OCI-LY3 (cell line): ENCODE data around the gene PIGX.

ENCODE experiments used
- H2AFZ ChIP-seq: fragments of 200-600, 300-600 bp; shearing (Covaris generic); 2 replicates; pipeline ENCODE4 v1.6.0; 2014; ENCODE audit warnings: antibody characterized with exemption, low read depth, low read length
- H3K27ac ChIP-seq: fragments of 200-600, 300-600 bp; sonication (generic); 2 replicates; pipeline ENCODE4 v1.5.1; 2014; ENCODE audit warnings: mild to moderate bottlenecking, low read length, moderate library complexity, mixed read lengths
- H3K27me3 ChIP-seq: fragments of 200-600, 300-600 bp; sonication (generic); 2 replicates; pipeline ENCODE4 v1.6.1; 2014; ENCODE audit warnings: low read depth, low read length, mixed read lengths
- H3K36me3 ChIP-seq: fragments of 200-600, 300-600 bp; sonication (generic); replicated peaks from 2 replicates; pipeline ENCODE3; 2014; ENCODE audit warnings: low read depth, low read length, mixed read lengths
- H3K4me1 ChIP-seq: fragments of 300-600, 200-600 bp; sonication (generic); 2 replicates; pipeline ENCODE4 v1.6.1; 2014; ENCODE audit warnings: low read length, mixed read lengths
- H3K4me2 ChIP-seq: fragments of 200-600, 300-600 bp; sonication (generic); 2 replicates; pipeline ENCODE4 v1.6.1; 2014; ENCODE audit warnings: low read length, mixed read lengths
- H3K4me3 ChIP-seq: fragments of 300-600, 200-600 bp; sonication (generic); 2 replicates; pipeline ENCODE4 v1.5.1; 2014; ENCODE audit warnings: antibody characterized with exemption, mild to moderate bottlenecking, low read length, moderate library complexity
- H3K79me2 ChIP-seq: fragments of 300-600, 200-600 bp; shearing (Covaris generic); 2 replicates; pipeline ENCODE4 v1.6.1; 2014; ENCODE audit warnings: mild to moderate bottlenecking, low read length, mixed read lengths
- H3K9ac ChIP-seq: fragments of 300-600, 200-600 bp; shearing (Covaris generic); 2 replicates; pipeline ENCODE4 v1.6.0; 2014; ENCODE audit warnings: mild to moderate bottlenecking, low read length, moderate library complexity
- H3K9me3 ChIP-seq: fragments of 200-600, 300-600 bp; shearing (Covaris generic); 2 replicates; pipeline ENCODE4 v1.6.1; 2014; ENCODE audit warnings: low read length, mixed read lengths; ENCODE audit not compliant: insufficient read depth
- H4K20me1 ChIP-seq: fragments of 200-600, 300-600 bp; sonication (generic); 2 replicates; pipeline ENCODE4 v1.6.1; 2016; ENCODE audit warnings: low read length, mixed read lengths; ENCODE audit not compliant: insufficient read depth
- CTCF ChIP-seq: fragments of 200-600, 300-600 bp; sonication (generic); IDR thresholded peaks from 2 replicates; pipeline ENCODE4 v1.5.1; 2014; ENCODE audit warnings: antibody characterized with exemption, low read length, low read depth
- EZH2phosphoT487 ChIP-seq: fragments of 200-600 bp; shearing (Covaris generic); IDR thresholded peaks from 2 replicates; pipeline ENCODE4 v1.6.1; 2018; ENCODE audit warnings: antibody characterized with exemption, mixed run types, low read depth

PIGX gene

GRCh38 chr3:196711838-196712513, at the start of gene PIGX, which contains the start of gene CEP19:
Gene PIGX, plus strand, starts transcription at chr3:196712377.
Gene CEP19, minus strand, starts transcription at chr3:196712250. Its CDS starts 3,593 bp downstream, at chr3:196708657.
- Histone ChIP-seq H3K4me3 (peak within 1 kb of the TSS; percentile 90), H3K4me1 (peaks cover 8% of the 10 kb centered on the region), H4K20me1 (no peaks in the 10 kb centered on the region), H3K9me3 (no peaks in the 10 kb centered on the region), H3K9ac (peak within 1 kb of the TSS; percentile 71), H3K36me3 (no peaks in the 10 kb centered on the region), H3K27me3 (no peaks in the 10 kb centered on the region), H3K27ac (peak within 1 kb of the TSS; percentile 49), H2AFZ (peak within 1 kb of the TSS; percentile 55), H3K79me2 (peaks cover 18% of the 10 kb centered on the region), H3K4me2 (peak within 1 kb of the TSS; percentile 83)
- TF ChIP-seq CTCF (no peak), EZH2phosphoT487 (no peak)

DNA sequence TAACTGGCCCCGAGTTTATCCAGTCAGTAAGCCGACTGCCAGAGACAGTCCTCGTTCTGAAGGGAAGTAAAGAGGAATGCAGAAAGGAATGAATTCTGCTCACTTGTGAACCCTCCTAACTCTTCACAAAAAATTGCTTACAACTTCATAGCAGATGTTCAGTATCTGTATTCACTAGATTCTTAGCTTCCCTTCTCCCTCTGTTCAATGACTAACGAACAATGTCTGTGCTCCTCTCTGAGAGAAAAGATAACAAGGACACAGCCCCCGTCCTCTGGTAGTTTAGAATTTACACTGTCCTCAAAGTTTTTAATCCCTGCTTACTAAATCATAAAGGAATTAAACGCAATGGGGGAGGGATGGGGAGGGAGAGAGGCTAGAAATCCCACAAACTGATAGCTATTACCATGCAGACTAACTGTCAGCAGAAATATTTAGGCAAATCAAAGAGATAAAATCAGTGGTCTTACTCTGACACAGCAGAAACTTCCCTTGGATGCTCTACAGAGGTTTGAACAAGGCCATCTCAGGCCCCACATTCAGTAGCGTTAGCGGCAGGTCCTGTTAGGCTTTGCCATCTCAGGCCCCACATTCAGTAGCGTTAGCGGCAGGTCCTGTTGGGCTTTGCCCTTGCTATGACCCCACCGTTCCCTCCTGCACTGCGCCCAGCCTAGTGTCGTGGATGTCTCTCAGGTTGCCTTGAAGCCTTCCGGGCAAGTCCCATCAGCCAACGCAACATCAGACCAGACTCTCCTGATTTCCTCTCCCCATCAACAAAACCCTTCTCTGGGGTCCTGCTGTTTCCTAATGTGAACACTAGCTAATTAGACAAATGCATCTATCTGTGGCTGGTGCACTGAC, 49.2 kb upstream of the PIGX start:
- no peak overlapping the region for H3K4me2 ChIP-seq
- H3K9me3 ChIP-seq, result no peaks in the 10 kb centered on the region
- no peak overlapping the region for H3K9ac ChIP-seq
- H3K27ac ChIP-seq, result no peak overlapping the region
- no peak for TF ChIP-seq CTCF
- TF ChIP-seq EZH2phosphoT487, result no peak
- 0 out of 2 replicates have a peak, but pooled peaks cover 3% of the 10 kb centered on the region for H3K4me1 ChIP-seq
- H3K4me3 ChIP-seq, result no peak overlapping the region
- H3K27me3 ChIP-seq, result no peaks in the 10 kb centered on the region
- peaks cover 33% of the 10 kb centered on the region for H3K79me2 ChIP-seq
- peaks cover 24% of the 10 kb centered on the region for H4K20me1 ChIP-seq
- H3K36me3 ChIP-seq, result peaks cover 63% of the 10 kb centered on the region
- H2AFZ ChIP-seq, result no peak overlapping the region

- peaks cover 6% of the 10 kb centered on the region for H3K79me2 ChIP-seq
- 0 out of 2 replicates have a peak, but pooled peaks cover 3% of the 10 kb centered on the region for H3K4me1 ChIP-seq
- H4K20me1 ChIP-seq, result peaks cover 14% of the 10 kb centered on the region
- H3K9ac ChIP-seq, result no peak overlapping the region
- peaks cover 50% of the 10 kb centered on the region for H3K36me3 ChIP-seq
- TF ChIP-seq CTCF (no peak), EZH2phosphoT487 (no peak)
- no peaks in the 10 kb centered on the region for H3K9me3 ChIP-seq
- no peaks in the 10 kb centered on the region for H3K27me3 ChIP-seq
- H2AFZ ChIP-seq, result no peak overlapping the region
- no peak overlapping the region for H3K4me3 ChIP-seq
- no peak overlapping the region for H3K4me2 ChIP-seq
- H3K27ac ChIP-seq, result no peak overlapping the region
Measured at GRCh38 chr3:196666001-196666867, 45.9 kb upstream of the PIGX start.
